H9 (cell line): ENCODE measurements around the gene VILL. TPM values are rescaled to one million over a fixed set of nuclear protein-coding genes. Genes with fewer than 3 reads are reported as not detected.

ENCODE experiments used
- DNase-seq: peaks from one replicate; pipeline ENCODE4 v3.0.0-alpha.2; 2017
- H2AFZ ChIP-seq: one replicate; pipeline ENCODE4 v1.6.1; 2013; ENCODE audit warnings: mild to moderate bottlenecking, low read length, control low read depth, moderate library complexity
- H2AK5ac ChIP-seq: 2 replicates; pipeline ENCODE4 v1.6.1; 2013; ENCODE audit warnings: low read length, control low read depth, mixed read lengths; ENCODE audit not compliant: insufficient read length
- H2BK120ac ChIP-seq: one replicate; pipeline ENCODE4 v1.6.1; 2013; ENCODE audit warnings: low read depth, mild to moderate bottlenecking, low read length, control low read depth, inconsistent platforms; ENCODE audit not compliant: poor library complexity, severe bottlenecking
- H2BK12ac ChIP-seq: 2 replicates; pipeline ENCODE4 v1.6.1; 2013; ENCODE audit warnings: low read length, control low read depth, mixed read lengths, low read depth; ENCODE audit not compliant: insufficient read length
- H2BK15ac ChIP-seq: 2 replicates; pipeline ENCODE4 v1.6.1; 2013; ENCODE audit warnings: low read depth, low read length, control low read depth
- H2BK20ac ChIP-seq: one replicate; pipeline ENCODE4 v1.6.1; 2013; ENCODE audit warnings: low read depth, mild to moderate bottlenecking, low read length, control low read depth, inconsistent platforms; ENCODE audit not compliant: poor library complexity, severe bottlenecking
- H2BK5ac ChIP-seq: 2 replicates; pipeline ENCODE4 v1.6.1; 2013; ENCODE audit warnings: low read length, control low read depth, mixed read lengths; ENCODE audit not compliant: insufficient read length
- H3K14ac ChIP-seq: 2 replicates; pipeline ENCODE4 v1.6.1; 2013; ENCODE audit warnings: low read length, control low read depth; ENCODE audit not compliant: insufficient read depth
- H3K18ac ChIP-seq: 2 replicates; pipeline ENCODE4 v1.6.1; 2013; ENCODE audit warnings: low read depth, mild to moderate bottlenecking, mixed read lengths, low read length, control low read depth; ENCODE audit not compliant: insufficient read length
- H3K23ac ChIP-seq: 2 replicates; pipeline ENCODE4 v1.6.1; 2013; ENCODE audit warnings: low read length, control low read depth, mixed read lengths, low read depth; ENCODE audit not compliant: insufficient read length
- H3K23me2 ChIP-seq: 2 replicates; pipeline ENCODE4 v1.6.1; 2013; ENCODE audit warnings: low read depth, mild to moderate bottlenecking, mixed read lengths, low read length, control low read depth; ENCODE audit not compliant: insufficient read length, poor library complexity, severe bottlenecking
- H3K27ac ChIP-seq: 2 replicates; pipeline ENCODE4 v1.5.1; 2013; ENCODE audit warnings: low read length, control low read depth, mixed read lengths, low read depth; ENCODE audit not compliant: insufficient read length
- H3K27me3 ChIP-seq: 2 replicates; pipeline ENCODE4 v1.6.1; 2013; ENCODE audit warnings: low read length, control low read depth, inconsistent platforms; ENCODE audit not compliant: insufficient read depth
- H3K4ac ChIP-seq: 2 replicates; pipeline ENCODE4 v1.6.1; 2013; ENCODE audit warnings: low read depth, mild to moderate bottlenecking, control low read depth, inconsistent platforms, low read length, moderate library complexity
- H3K4me1 ChIP-seq: 2 replicates; pipeline ENCODE4 v1.6.1; 2013; ENCODE audit warnings: low read length, control low read depth, inconsistent platforms; ENCODE audit not compliant: insufficient read depth
- H3K4me2 ChIP-seq: 2 replicates; pipeline ENCODE4 v1.6.1; 2013; ENCODE audit warnings: low read length, control low read depth, mixed read lengths; ENCODE audit not compliant: insufficient read length, insufficient read depth
- H3K56ac ChIP-seq: 2 replicates; pipeline ENCODE4 v1.6.1; 2013; ENCODE audit warnings: low read depth, mild to moderate bottlenecking, mixed read lengths, low read length, control low read depth; ENCODE audit not compliant: insufficient read length
- H3K79me1 ChIP-seq: 2 replicates; pipeline ENCODE4 v1.6.1; 2013; ENCODE audit warnings: low read depth, mild to moderate bottlenecking, moderate library complexity, low read length, control low read depth, inconsistent platforms; ENCODE audit not compliant: insufficient read depth, poor library complexity, severe bottlenecking
- H3K79me2 ChIP-seq: 2 replicates; pipeline ENCODE4 v1.6.1; 2013; ENCODE audit warnings: low read length, control low read depth, inconsistent platforms; ENCODE audit not compliant: insufficient read depth
- H3K9ac ChIP-seq: 2 replicates; pipeline ENCODE4 v1.6.1; 2013; ENCODE audit warnings: low read length, control low read depth, mixed read lengths; ENCODE audit not compliant: insufficient read length; ENCODE audit errors: extremely low read depth
- H3K9me3 ChIP-seq: one replicate; pipeline ENCODE4 v1.6.1; 2013; ENCODE audit warnings: low read depth, low read length, inconsistent platforms; ENCODE audit not compliant: control insufficient read depth
- H3T11ph ChIP-seq: one replicate; pipeline ENCODE4 v1.6.1; 2013; ENCODE audit warnings: mild to moderate bottlenecking, low read length, control low read depth, inconsistent platforms
- H4K20me1 ChIP-seq: one replicate; pipeline ENCODE4 v1.6.1; 2013; ENCODE audit not compliant: control insufficient read depth, insufficient read length, insufficient read depth
- H4K5ac ChIP-seq: 2 replicates; pipeline ENCODE4 v1.6.1; 2013; ENCODE audit warnings: low read depth, mild to moderate bottlenecking, mixed read lengths, low read length, control low read depth; ENCODE audit not compliant: insufficient read length
- H4K8ac ChIP-seq: replicated peaks from 2 replicates; pipeline ENCODE4 v1.6.1; 2013; ENCODE audit warnings: low read length, control low read depth, mixed read lengths, low read depth; ENCODE audit not compliant: insufficient read length
- H4K91ac ChIP-seq: 2 replicates; pipeline ENCODE4 v1.6.1; 2013; ENCODE audit warnings: low read depth, mild to moderate bottlenecking, moderate library complexity, mixed read lengths, low read length, control low read depth; ENCODE audit not compliant: insufficient read length
- H3K27ac Mint-ChIP-seq, 3 experiments: 2 replicates in 2 of 3; 3 replicates in 1 of 3; pipeline ENCODE4 v1.8.0; 2020 to 2021; ENCODE audit warnings: mixed read lengths in 3 of 3, mild to moderate bottlenecking in 1 of 3, moderate library complexity in 1 of 3
- H3K27me3 Mint-ChIP-seq: 2 replicates; pipeline ENCODE4 v1.8.0; 2021; ENCODE audit warnings: low read depth, mild to moderate bottlenecking, moderate library complexity, mixed read lengths
- H3K36me3 Mint-ChIP-seq, 3 experiments: 2 replicates in 2 of 3; 3 replicates in 1 of 3; pipeline ENCODE4 v1.8.0; 2020 to 2021; ENCODE audit warnings: low read depth in 3 of 3, mixed read lengths in 3 of 3; ENCODE audit not compliant: insufficient read depth in 1 of 3
- H3K4me1 Mint-ChIP-seq, 2 experiments: 2 replicates each; pipeline ENCODE4 v1.8.0; 2020; ENCODE audit warnings: mixed read lengths in 2 of 2
- H3K4me3 Mint-ChIP-seq, 2 experiments: 2 replicates in 1 of 2; 3 replicates in 1 of 2; pipeline ENCODE4 v1.8.0; 2020 to 2021; ENCODE audit warnings: mild to moderate bottlenecking in 2 of 2, mixed read lengths in 2 of 2, moderate library complexity in 1 of 2
- H3K9me3 Mint-ChIP-seq, 2 experiments: 2 replicates in 1 of 2; 3 replicates in 1 of 2; pipeline ENCODE4 v1.8.0; 2020; ENCODE audit warnings: mild to moderate bottlenecking in 2 of 2, mixed read lengths in 2 of 2, moderate library complexity in 1 of 2
- CTCF ChIP-seq: fragments of 200-600 bp; sonication (generic); conservative IDR thresholded peaks from 3 replicates; pipeline ENCODE4 v1.8.0; 2021; ENCODE audit warnings: antibody characterized with exemption, mild to moderate bottlenecking
- WGBS: extraction: QIAGEN DNeasy Blood & Tissue Kit; methylation state at CpG from one replicate; pipeline ENCODE4 v1.1.7; 2013; ENCODE audit warnings: missing lambda C conversion rate, low lambda C conversion rate, mixed read lengths; ENCODE audit not compliant: insufficient read length; ENCODE audit errors: extremely low coverage; 5-methylcytosine and 5-hydroxymethylcytosine counted together
- total RNA-seq: library from RNA; stranded (reverse); gene quantifications from 2 replicates; pipeline ENCODE4 v1.2.1, GENCODE V29; 2021

VILL gene
- total RNA-seq, 1 experiment from 2014 or later = 3.2 TPM

GRCh38 chr3:37993820-37994638, 3.4 kb downstream of the VILL start:
- Histone ChIP-seq H3K23me2 (no peaks in the 10 kb centered on the region), H3K4ac (no peak overlapping the region), H2BK20ac (no peak overlapping the region), H3T11ph (no peak overlapping the region), H3K27ac (no peak overlapping the region), H2AK5ac (no peak overlapping the region), H3K27me3 (no peaks in the 10 kb centered on the region; the same call in 1 of the 2 replicates), H3K23ac (no peak overlapping the region), H3K56ac (no peak overlapping the region), H3K14ac (0 out of 2 replicates have a peak overlapping the region, but pooled peaks have one; percentile 4), H2BK120ac (no peak overlapping the region), H3K79me2 (no peaks in the 10 kb centered on the region), H4K20me1 (no peaks in the 10 kb centered on the region), H3K18ac (peak overlapping the region; percentile 9), H3K4me2 (peak overlapping the region; percentile 38), H3K79me1 (no peaks in the 10 kb centered on the region), H4K91ac (no peak overlapping the region), H3K9me3 (no peaks in the 10 kb centered on the region), H3K4me1 (no peaks in the 10 kb centered on the region; the same call in 1 of the 2 replicates), H3K9ac (no peak overlapping the region), H4K8ac (no peak overlapping the region), H2BK15ac (no peak overlapping the region), H4K5ac (no peak overlapping the region), H2BK12ac (no peak overlapping the region), H2BK5ac (no peak overlapping the region), H2AFZ (no peak overlapping the region)
- Mint-ChIP-seq H3K9me3 (no peaks in the 10 kb centered on the region), H3K36me3 (peaks cover 0 to 2% (median 0%) of the 10 kb centered on the region in 3 experiments; a peak in 1 of 7 replicates), H3K4me3 (peak overlapping the region; percentile 82 to 86), H3K27me3 (peaks cover 21% of the 10 kb centered on the region), H3K27ac (peak overlapping the region in 1 of 3 experiments; percentile 90; a peak in 3 of 7 replicates), H3K4me1 (peaks cover 19 to 45% of the 10 kb centered on the region in 2 experiments)
- DNase-seq = peak; percentile 76
- WGBS = no CpG with 5 or more reads among the region's 49 CpGs
- TF ChIP-seq CTCF = 0 out of 3 replicates have a peak, but pooled peaks have one; percentile 15
